OCI-M2 (cell line): ENCODE results near the gene FNIP1.
"Not testable (repeated sequence)": the region's sequence is repeated elsewhere in the genome, so short reads cannot be mapped to it uniquely, and the experiment has no call there.

ENCODE experiments used
- DNase-seq: peaks from one replicate; lab custom pipeline; 2025; ENCODE audit not compliant: unreplicated experiment; lab: John Stamatoyannopoulos, UW

FNIP1 gene

GRCh38 chr5:131610198-131611063 lies 186.4 kb downstream of the FNIP1 start:
- no peak for DNase-seq

- DNase-seq = no peak
These were observed 187.0 kb downstream of the FNIP1 start for GRCh38 chr5:131609774-131610173.

GRCh38 chr5:131608597-131608996 lies 188.2 kb downstream of the FNIP1 start:
- DNase-seq = no peak

- DNase-seq = no peak
These were observed 188.8 kb downstream of the FNIP1 start for GRCh38 chr5:131607903-131608540.

- no peak for DNase-seq
These were observed 189.4 kb downstream of the FNIP1 start for GRCh38 chr5:131607418-131607817.

- DNase-seq = no peak
These were observed 191.7 kb downstream of the FNIP1 start for GRCh38 chr5:131605086-131605485.

GRCh38 chr5:131595088-131596033 lies 201.5 kb downstream of the FNIP1 start:
- DNase-seq = no peak

- no peak for DNase-seq
These were observed 202.9 kb downstream of the FNIP1 start for GRCh38 chr5:131593921-131594320.

- not testable (repeated sequence) for DNase-seq
These were observed 203.4 kb downstream of the FNIP1 start for GRCh38 chr5:131593436-131593835.
